GM21576 (cell line): Measurements from ENCODE around the gene RNF113A.
"Not testable (repeated sequence)": the region's sequence is repeated elsewhere in the genome, so short reads cannot be mapped to it uniquely, and the experiment has no call there.

ENCODE experiments used
- ATAC-seq: cut with Tn5 transposase; IDR thresholded peaks from one replicate; pipeline ENCODE4 v1.9.1; 2021; ENCODE audit warnings: mild to moderate bottlenecking, moderate library complexity; ENCODE audit not compliant: unreplicated experiment

RNF113A gene

DNA sequence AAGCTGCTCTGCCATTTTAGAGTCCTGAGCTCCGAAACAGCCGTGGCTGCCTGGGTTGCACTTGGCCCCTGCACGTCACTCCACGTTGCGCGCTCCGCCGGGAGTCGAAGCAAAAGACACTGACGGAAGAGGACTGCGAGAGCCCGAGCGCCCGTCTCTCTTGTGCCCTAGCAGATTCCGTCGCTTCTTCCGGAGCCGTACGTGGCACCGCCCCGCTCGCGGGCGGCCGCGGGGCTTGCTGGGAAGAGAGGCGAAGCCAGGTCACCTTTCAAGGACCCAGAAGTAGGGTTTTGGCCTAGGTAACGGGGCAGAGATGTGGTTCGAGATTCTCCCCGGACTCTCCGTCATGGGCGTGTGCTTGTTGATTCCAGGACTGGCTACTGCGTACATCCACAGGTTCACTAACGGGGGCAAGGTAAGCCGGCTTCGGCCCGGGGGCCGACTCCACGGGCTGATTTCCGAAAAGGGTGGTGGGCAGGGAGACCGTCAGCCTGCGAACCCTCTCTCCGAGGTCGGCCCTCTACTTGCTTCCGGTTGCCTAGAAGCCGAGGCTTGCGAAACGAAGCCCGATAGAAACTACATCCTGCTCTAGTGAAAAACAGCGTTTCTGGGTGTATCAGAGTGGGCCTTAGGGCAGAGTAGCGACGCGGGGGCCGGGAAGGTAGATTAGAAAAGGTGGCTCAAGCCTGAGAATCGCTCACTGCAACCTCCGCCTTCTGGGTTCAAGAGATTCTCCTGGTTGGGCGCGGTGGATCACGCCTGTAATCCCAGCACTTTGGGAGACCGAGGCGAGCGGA, at the start of gene RNF113A, which contains the start of gene NDUFA1:
Gene RNF113A (minus strand): TSS at position 135 of the 797 bp plus-strand sequence. CDS start 120 bp downstream, at position 15.
Gene NDUFA1 (plus strand): TSS at position 234 of the 797 bp plus-strand sequence. CDS start 80 bp downstream, at position 314.
- peak; percentile 88 for ATAC-seq

- no peak for ATAC-seq
Observed at GRCh38 chrX:119919835-119920585, 48.5 kb upstream of the RNF113A start.

DNA sequence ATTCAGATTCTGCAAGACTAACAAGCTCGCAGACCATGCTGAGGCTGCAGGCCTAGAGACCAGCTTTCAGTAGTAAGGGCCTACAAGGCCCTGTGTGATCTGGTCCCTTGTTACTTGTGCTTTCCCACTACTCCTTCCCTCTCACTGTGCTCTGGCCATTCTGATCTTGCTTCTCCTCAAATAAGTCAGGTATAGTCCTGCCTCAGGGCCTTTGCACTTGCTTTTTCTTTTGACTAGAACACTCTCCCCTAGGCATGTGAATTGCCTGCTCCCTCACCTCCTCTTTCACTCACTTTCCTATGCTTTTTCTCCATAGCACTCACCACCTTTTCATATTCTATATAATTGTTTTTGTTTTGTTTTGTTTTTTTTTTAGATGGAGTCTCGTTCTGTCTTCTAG, 46.3 kb upstream of the RNF113A start:
- no peak for ATAC-seq

GRCh38 chrX:119916310-119916709, 44.8 kb upstream of the RNF113A start:
- ATAC-seq, result no peak

DNA sequence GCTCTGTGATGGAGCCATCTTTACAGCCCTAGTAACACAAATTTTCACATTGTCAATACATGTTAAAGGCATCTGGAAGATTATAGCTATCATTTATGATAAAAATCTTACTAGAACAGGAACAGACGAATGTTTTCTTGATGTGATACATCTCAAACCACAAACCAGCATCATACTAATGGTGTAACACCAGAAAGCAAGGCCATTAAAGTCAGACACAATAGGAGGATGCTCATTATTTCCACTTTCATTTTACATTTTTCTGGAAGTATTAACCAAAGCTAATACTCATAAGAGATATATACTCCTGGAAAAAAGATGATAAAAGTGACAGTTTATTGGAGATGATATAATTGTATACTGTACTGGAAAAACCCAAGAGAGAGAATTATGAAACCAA, 29.4 kb upstream of the RNF113A start:
- ATAC-seq, result no peak

DNA sequence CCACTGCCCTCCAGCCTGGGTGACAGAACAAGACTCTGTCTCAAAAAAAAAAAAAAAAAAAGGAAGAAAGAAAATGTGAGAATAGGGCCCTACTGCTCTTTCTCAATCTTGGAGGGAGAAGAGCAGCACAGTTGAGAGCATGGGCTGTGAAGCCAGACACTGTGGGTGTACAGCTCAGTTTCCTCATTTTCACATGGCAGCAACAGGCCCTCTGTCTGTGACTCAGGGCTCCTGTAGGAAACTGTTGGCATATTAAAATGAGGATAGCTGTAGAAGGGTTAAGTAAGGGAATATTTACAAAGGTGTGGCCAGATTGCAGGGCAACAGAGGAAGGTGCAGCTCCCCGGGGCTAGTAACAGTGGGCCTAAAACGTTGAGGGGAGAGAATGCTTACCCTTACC, 27.6 kb upstream of the RNF113A start:
- ATAC-seq, result no peak

- no peak for ATAC-seq
Observed at GRCh38 chrX:119895843-119896326, 24.4 kb upstream of the RNF113A start, which contains the start of gene AKAP14. Gene AKAP14, plus strand, starts transcription at chrX:119895893. Its CDS starts 7,331 bp downstream, at chrX:119903224.

GRCh38 chrX:119891961-119892692, 20.6 kb upstream of the RNF113A start:
- ATAC-seq, result not testable (repeated sequence)

GRCh38 chrX:119890626-119891025, 19.1 kb upstream of the RNF113A start:
- not testable (repeated sequence) for ATAC-seq

GRCh38 chrX:119887721-119888425, 16.3 kb upstream of the RNF113A start:
- ATAC-seq, result peak; percentile 75

- ATAC-seq, result no peak
Observed at GRCh38 chrX:119885554-119886428, 14.3 kb upstream of the RNF113A start.

DNA sequence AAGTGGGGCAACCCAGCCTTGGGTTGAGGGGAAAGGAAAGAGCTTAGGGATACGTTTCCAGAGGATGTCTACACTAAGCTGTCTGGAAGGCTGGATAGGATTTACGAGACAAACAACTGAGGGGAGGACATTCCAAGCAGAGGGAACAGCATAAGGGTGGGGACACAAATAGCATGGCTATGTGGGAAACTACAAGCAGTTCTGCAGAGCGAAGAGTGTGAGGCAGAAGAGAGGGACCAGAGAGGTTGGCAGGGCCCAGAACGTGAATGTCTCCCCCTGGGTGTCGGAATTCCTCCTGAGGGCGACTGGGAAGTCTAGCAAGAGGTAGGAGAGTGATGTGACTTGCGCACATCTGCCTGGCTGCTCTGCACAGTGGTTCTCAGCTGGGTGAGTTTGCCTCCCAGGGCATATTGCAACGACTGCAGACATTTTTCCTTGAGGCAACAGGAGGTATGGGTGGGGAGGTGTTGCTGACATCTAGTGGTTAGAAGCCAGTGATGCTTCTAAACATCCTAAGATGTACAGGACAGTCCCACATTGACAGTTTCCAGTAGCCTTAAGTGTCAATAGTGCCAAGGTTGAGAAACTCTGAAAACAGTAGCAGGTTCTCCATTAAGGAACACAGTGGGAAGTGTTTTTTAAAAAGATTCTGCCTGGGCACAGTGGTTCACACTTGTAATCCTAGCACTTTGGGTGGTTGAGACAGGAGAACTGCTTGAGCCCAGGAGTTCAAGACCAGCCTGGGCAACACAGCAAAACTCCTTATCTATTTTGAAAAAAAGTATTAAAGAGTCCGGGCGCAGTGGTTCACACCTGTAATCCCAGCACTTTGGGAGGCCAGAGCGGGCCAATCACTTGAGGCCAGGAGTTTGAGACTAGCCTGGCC, 9.3 kb upstream of the RNF113A start:
- peak; percentile 86 for ATAC-seq

- no peak for ATAC-seq
Observed at GRCh38 chrX:119880076-119880475, 8.5 kb upstream of the RNF113A start.

- ATAC-seq, result no peak
Observed at GRCh38 chrX:119878740-119879139, 7.2 kb upstream of the RNF113A start.

GRCh38 chrX:119871245-119871598, 311 bp downstream of the RNF113A start:
- ATAC-seq, result peak; percentile 35

DNA sequence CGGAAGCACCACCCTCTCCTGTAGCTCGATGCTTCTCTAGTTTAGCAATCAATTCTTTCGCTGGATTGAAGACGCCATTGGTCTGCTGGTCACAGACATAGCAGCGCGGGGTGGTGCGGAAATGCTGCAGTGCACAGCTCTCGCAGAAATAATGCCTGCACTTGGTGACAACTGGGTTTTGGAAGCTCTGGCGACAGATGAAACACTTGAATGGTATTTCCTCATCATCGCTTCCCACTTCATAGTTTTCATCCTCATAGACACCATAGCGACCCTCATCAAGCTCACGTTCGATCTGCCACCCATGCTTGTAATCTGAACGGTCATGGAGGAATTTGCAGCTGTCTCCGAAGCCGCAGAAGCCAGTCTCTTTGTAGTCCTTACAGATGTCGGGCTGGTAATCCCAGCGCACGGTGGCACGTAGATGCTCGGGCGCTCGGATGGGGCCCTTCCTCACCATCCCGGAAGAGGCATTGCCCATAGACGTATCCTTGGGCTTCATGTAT, 854 bp downstream of the RNF113A start:
- ATAC-seq, result no peak

- no peak for ATAC-seq
Observed at GRCh38 chrX:119853444-119853843, 18.1 kb downstream of the RNF113A start.
